Smooth muscle cell (in vitro differentiated cells): ENCODE measurements around the gene WDR35. TPM values are rescaled to one million over a fixed set of nuclear protein-coding genes. Genes with fewer than 3 reads are reported as not detected.

Source experiments
- DNase-seq: peaks from one replicate; lab custom pipeline; 2025; ENCODE audit not compliant: unreplicated experiment; lab: John Stamatoyannopoulos, UW
- H2AFZ ChIP-seq: fragments of 200-600 bp; sonication (generic); 2 replicates; pipeline ENCODE4 v1.6.0; 2016; ENCODE audit warnings: antibody characterized with exemption, low read depth, mild to moderate bottlenecking
- H3F3A ChIP-seq: fragments of 200-600 bp; sonication (generic); 2 replicates; pipeline ENCODE4 v1.6.0; 2017; ENCODE audit warnings: antibody characterized with exemption, low read depth
- H3K27ac ChIP-seq: fragments of 200-600 bp; sonication (generic); 2 replicates; pipeline ENCODE4 v1.5.1; 2016; ENCODE audit warnings: low read depth, mild to moderate bottlenecking
- H3K27me3 ChIP-seq: fragments of 200-600 bp; sonication (generic); 2 replicates; pipeline ENCODE4 v1.6.1; 2016; ENCODE audit warnings: low read depth, mild to moderate bottlenecking
- H3K36me3 ChIP-seq: fragments of 200-600 bp; sonication (generic); 2 replicates; pipeline ENCODE4 v1.5.1; 2016; ENCODE audit warnings: low read depth
- H3K4me1 ChIP-seq: fragments of 200-600 bp; sonication (generic); 2 replicates; pipeline ENCODE4 v1.5.1; 2016; ENCODE audit warnings: low read depth
- H3K4me2 ChIP-seq: fragments of 200-600 bp; sonication (generic); 2 replicates; pipeline ENCODE4 v1.6.0; 2016; ENCODE audit warnings: mild to moderate bottlenecking
- H3K4me3 ChIP-seq: fragments of 200-600 bp; sonication (generic); 2 replicates; pipeline ENCODE4 v1.5.1; 2016; ENCODE audit warnings: mild to moderate bottlenecking
- H3K79me2 ChIP-seq: fragments of 200-600 bp; sonication (generic); 2 replicates; pipeline ENCODE4 v1.6.0; 2016; ENCODE audit warnings: low read depth, mild to moderate bottlenecking
- H3K9ac ChIP-seq: fragments of 200-600 bp; sonication (generic); 2 replicates; pipeline ENCODE4 v1.6.0; 2016; ENCODE audit warnings: low read depth
- H3K9me3 ChIP-seq: fragments of 200-600 bp; sonication (generic); replicated peaks from 2 replicates; pipeline ENCODE4 v1.5.1; 2016; ENCODE audit warnings: low read depth
- H4K20me1 ChIP-seq: fragments of 200-600 bp; sonication (generic); 2 replicates; pipeline ENCODE4 v1.6.0; 2016; ENCODE audit warnings: low read depth
- WGBS: methylation state at CpG from one replicate; pipeline ENCODE4 v1.1.7; 2016; ENCODE audit warnings: low lambda C conversion rate; 5-methylcytosine and 5-hydroxymethylcytosine counted together
- polyA plus RNA-seq: library from polyadenylated mRNA; unstranded; fragments of >200 nt; fragmentation: Nextera tagmentation; extraction: Ambion mirVana; gene quantifications from 2 replicates; pipeline ENCODE4 v1.2.1, GENCODE V29; 2016
- total RNA-seq: library from RNA; depleted of rRNA; stranded (reverse); fragments of >200 nt; gene quantifications from 2 replicates; pipeline ENCODE4 v1.2.3, GENCODE V29; 2014
- TF ChIP-seq, protein P1 (sequence below): fragments of 200-600 bp; sonication (generic); IDR thresholded peaks from 2 replicates; pipeline ENCODE4 v1.5.1; 2017; ENCODE audit warnings: borderline replicate concordance, mild to moderate bottlenecking, antibody characterized with exemption; ENCODE audit not compliant: insufficient read depth, poor library complexity, severe bottlenecking

The WDR35 gene
- total and polyA plus RNA-seq, 2 experiments from 2014 or later: 0.70 to 4.7 TPM

DNA sequence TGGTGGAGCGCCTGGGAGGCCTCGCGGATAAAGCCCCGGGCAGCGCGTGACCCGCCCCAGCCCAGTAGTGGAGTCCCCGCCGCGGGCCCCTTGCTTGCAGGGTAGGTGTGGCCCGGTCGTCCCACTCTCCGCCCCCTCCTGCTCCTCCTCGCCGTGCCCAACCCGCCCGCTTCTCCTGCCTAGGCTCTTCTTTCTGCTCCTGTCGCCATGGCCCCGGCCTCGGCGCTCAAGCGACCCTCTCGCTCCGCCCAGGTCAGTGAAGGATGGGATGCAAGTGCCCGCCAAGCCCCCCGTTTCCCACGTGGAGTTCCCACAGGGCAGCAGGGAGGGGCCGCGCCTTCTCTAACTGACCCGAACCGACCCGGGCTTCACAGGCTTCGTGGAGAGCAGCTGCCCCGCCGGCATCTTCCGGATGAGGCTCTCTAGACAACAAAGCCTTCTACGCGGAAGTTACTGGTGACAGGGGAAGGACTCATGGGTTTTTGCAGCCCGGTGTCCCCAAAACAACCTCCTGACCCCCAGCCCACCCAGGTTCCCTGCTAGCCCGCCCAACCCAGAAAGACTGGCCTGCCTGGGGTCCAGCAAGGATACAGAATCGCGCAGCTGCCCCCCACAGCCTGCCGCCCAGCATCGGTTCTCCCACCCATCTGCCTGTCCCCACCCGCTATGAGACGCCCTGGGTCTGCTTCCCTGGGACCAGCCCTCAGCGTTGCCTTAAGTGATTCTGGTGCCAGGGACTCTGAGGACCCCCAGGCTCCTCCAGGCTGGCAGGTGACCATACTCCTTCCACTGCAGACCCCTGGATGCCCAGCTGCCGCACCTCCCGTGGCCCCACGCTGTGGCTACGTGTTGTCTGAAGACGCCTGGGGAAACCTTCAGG, 121.0 kb downstream of the WDR35 start:
- H3K79me2 ChIP-seq: no peaks in the 10 kb centered on the region
- peak overlapping the region; percentile 90 for H3K4me2 ChIP-seq
- peak overlapping the region; percentile 84 for H2AFZ ChIP-seq
- H4K20me1 ChIP-seq: no peaks in the 10 kb centered on the region
- H3K27ac ChIP-seq: no peak overlapping the region
- H3K9ac ChIP-seq: no peak overlapping the region
- DNase-seq: peak; percentile 28
- no peaks in the 10 kb centered on the region for H3K36me3 ChIP-seq
- TF ChIP-seq, protein P1, sequence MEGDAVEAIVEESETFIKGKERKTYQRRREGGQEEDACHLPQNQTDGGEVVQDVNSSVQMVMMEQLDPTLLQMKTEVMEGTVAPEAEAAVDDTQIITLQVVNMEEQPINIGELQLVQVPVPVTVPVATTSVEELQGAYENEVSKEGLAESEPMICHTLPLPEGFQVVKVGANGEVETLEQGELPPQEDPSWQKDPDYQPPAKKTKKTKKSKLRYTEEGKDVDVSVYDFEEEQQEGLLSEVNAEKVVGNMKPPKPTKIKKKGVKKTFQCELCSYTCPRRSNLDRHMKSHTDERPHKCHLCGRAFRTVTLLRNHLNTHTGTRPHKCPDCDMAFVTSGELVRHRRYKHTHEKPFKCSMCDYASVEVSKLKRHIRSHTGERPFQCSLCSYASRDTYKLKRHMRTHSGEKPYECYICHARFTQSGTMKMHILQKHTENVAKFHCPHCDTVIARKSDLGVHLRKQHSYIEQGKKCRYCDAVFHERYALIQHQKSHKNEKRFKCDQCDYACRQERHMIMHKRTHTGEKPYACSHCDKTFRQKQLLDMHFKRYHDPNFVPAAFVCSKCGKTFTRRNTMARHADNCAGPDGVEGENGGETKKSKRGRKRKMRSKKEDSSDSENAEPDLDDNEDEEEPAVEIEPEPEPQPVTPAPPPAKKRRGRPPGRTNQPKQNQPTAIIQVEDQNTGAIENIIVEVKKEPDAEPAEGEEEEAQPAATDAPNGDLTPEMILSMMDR: no peak
- peak overlapping the region; percentile 61 for H3K4me3 ChIP-seq
- WGBS: 24% methylated on average over 46 of the region's 52 CpGs
- no peaks in the 10 kb centered on the region for H3F3A ChIP-seq
- H3K27me3 ChIP-seq: peaks cover 5% of the 10 kb centered on the region
- H3K9me3 ChIP-seq: no peaks in the 10 kb centered on the region
- H3K4me1 ChIP-seq: no peaks in the 10 kb centered on the region

DNA sequence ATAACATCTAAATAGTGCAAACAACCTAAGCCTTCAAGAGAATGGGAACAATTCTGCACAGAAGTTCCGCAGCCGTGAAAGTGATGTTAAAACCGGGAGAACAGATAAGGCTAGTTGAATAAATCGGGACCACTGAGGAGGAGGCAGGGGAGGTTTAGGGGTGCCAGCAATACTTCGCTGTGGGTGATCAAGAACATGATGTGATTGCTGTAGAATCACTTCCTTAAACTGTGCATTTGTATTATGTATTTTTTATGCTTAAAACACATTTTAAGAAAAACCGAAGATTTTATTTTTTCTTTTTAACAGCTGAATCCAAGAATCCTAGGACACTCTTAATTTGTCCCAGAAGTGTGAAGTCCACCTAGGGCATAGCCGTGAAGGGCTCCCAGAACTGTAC, 121.7 kb downstream of the WDR35 start:
- no peaks in the 10 kb centered on the region for H3F3A ChIP-seq
- no peak for DNase-seq
- H3K9me3 ChIP-seq: no peaks in the 10 kb centered on the region
- no peak overlapping the region for H3K27ac ChIP-seq
- peak overlapping the region; percentile 84 for H2AFZ ChIP-seq
- peaks cover 5% of the 10 kb centered on the region for H3K27me3 ChIP-seq
- no peaks in the 10 kb centered on the region for H4K20me1 ChIP-seq
- peak overlapping the region; percentile 61 for H3K4me3 ChIP-seq
- H3K79me2 ChIP-seq: no peaks in the 10 kb centered on the region
- H3K9ac ChIP-seq: no peak overlapping the region
- H3K36me3 ChIP-seq: no peaks in the 10 kb centered on the region
- no peaks in the 10 kb centered on the region for H3K4me1 ChIP-seq
- TF ChIP-seq, protein P1: no peak
- WGBS: 86% methylated on average over 7 of the region's 7 CpGs
- H3K4me2 ChIP-seq: peak overlapping the region; percentile 90

DNA sequence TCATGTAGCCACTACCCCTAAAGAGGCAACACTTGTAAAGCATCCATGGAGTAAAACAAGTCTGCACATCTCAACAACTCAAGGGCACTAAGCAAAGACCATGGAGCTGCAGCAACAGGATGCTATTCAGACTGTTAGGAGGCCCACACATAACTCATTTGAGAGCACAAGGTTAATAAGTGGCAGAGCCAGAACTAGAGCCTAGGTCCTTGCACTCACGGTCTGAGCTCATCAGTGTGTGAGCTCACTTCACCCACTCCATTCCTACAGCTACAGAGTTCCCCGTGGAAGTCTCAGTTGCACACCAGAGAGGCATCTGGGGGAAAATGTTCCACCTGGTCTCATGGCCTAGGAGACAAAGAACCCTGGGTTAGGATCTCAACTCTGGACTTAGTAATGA, 123.1 kb downstream of the WDR35 start:
- no peak overlapping the region for H3K27ac ChIP-seq
- no peak overlapping the region for H3K9ac ChIP-seq
- TF ChIP-seq, protein P1: no peak
- no peaks in the 10 kb centered on the region for H3K9me3 ChIP-seq
- H3K4me2 ChIP-seq: no peak overlapping the region
- no peaks in the 10 kb centered on the region for H3K4me1 ChIP-seq
- no peaks in the 10 kb centered on the region for H3K79me2 ChIP-seq
- H3F3A ChIP-seq: no peaks in the 10 kb centered on the region
- H3K27me3 ChIP-seq: peaks cover 5% of the 10 kb centered on the region
- DNase-seq: no peak
- 60% methylated on average over 2 of the region's 2 CpGs for WGBS
- no peak overlapping the region for H3K4me3 ChIP-seq
- H2AFZ ChIP-seq: no peak overlapping the region
- no peaks in the 10 kb centered on the region for H3K36me3 ChIP-seq
- H4K20me1 ChIP-seq: no peaks in the 10 kb centered on the region
